ENCODE results near the gene MAGI2. TPM values are rescaled to one million over a fixed set of nuclear protein-coding genes. Genes with fewer than 3 reads are reported as not detected.

The MAGI2 gene
- total RNA-seq, 1 donor from 2014 or later, result 11.4 TPM

DNA sequence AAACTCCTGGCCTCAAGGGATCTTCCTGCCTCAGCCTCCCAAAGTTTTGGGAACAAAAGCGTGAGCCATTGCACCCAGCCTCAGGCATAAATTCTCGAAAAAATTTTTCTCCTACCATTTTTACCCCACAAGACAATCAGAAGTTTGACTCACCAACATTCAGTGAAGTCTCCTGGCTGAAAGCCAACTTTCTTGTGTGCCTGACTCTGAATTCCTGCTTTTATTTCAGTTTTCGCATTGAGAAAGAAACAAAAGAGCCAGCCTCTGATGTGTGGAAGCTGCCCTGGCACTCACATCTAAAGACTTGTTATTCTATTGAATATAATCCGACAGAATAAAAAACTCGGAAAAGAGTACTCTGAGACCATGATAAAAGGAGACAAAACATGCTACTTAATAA is 402.9 kb downstream of the MAGI2 start:
- Mint-ChIP-seq H3K36me3 (ENCODE audit: insufficient read depth) (peaks cover 5% of the 10 kb centered on the region), H3K4me1 (ENCODE audit: low read depth) (peaks cover 2% of the 10 kb centered on the region), H3K27ac (no peak overlapping the region), H3K9me3 (ENCODE audit: low read depth) (peaks cover 11% of the 10 kb centered on the region), H3K27me3 (no peaks in the 10 kb centered on the region), H3K4me3 (ENCODE audit: low read depth) (no peak overlapping the region)
- no peak for DNase-seq (ENCODE audit: low spot score, unreplicated experiment)
- TF ChIP-seq, protein P1, sequence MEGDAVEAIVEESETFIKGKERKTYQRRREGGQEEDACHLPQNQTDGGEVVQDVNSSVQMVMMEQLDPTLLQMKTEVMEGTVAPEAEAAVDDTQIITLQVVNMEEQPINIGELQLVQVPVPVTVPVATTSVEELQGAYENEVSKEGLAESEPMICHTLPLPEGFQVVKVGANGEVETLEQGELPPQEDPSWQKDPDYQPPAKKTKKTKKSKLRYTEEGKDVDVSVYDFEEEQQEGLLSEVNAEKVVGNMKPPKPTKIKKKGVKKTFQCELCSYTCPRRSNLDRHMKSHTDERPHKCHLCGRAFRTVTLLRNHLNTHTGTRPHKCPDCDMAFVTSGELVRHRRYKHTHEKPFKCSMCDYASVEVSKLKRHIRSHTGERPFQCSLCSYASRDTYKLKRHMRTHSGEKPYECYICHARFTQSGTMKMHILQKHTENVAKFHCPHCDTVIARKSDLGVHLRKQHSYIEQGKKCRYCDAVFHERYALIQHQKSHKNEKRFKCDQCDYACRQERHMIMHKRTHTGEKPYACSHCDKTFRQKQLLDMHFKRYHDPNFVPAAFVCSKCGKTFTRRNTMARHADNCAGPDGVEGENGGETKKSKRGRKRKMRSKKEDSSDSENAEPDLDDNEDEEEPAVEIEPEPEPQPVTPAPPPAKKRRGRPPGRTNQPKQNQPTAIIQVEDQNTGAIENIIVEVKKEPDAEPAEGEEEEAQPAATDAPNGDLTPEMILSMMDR (IDR thresholded peaks at IDR 0.05; ENCODE audit: unreplicated experiment), result no peak

DNA sequence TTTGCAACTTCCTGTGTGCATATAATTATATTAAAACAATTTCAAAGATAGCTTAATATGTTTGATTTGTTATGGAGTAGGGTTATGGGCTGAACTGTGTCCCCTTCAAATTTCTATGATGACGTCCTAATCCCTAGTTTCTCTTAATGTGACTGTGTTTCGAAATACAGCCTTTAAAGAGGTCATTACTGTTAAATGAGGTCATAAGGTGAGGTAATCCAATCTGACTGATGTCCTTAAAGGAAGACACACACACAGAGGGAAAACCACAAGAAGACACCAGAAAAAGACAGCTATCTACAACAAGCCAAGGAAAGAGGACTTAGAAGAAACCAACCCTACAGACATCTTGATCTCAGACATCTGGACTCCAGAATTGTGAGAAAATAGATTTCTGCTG is 407.4 kb downstream of the MAGI2 start:
- Mint-ChIP-seq H3K9me3 (ENCODE audit: low read depth) (peaks cover 3% of the 10 kb centered on the region), H3K36me3 (ENCODE audit: insufficient read depth) (peaks cover 2% of the 10 kb centered on the region), H3K27ac (no peak overlapping the region), H3K4me1 (ENCODE audit: low read depth) (no peaks in the 10 kb centered on the region), H3K4me3 (ENCODE audit: low read depth) (no peak overlapping the region), H3K27me3 (no peaks in the 10 kb centered on the region)
- DNase-seq (ENCODE audit: low spot score, unreplicated experiment), result no peak
- TF ChIP-seq, protein P1 (IDR thresholded peaks at IDR 0.05; ENCODE audit: unreplicated experiment), result no peak

DNA sequence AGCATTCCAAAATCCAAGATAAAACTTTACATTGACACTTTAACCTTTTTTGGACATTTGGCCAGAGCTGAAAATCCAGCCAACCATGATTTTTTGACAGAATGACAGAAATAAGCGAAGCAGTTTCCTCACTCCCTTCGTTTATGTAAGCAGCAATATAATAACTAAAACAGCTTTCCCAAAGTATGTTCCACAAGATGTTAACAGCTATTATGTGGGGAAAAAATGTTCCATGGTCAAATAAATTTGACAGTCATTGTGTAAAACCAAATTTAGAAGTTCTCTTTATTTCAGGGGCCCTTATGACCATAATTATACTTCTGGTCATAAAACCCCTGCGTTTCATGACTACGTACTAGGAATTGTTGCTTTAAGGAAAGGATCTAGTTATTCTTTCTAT is 416.5 kb downstream of the MAGI2 start:
- no peaks in the 10 kb centered on the region for H3K36me3 Mint-ChIP-seq (ENCODE audit: insufficient read depth)

DNA sequence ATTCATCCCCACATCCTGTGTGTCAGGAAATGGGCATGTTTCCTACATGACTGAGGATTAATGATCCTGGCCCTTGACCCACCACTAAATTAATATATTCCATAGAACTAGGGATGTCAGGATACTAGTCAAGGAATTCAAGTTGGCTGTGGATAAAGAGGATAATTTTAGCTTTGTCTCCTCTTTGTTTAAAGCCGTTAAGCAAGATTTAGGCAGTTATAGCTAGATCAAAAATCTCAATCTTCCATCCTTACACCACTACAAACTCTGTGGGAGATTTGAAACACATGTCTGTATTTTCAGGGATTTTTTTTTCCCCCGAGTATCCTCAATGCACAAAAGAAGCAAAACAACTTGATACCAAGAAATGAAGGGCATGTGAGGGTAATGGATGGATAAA is 417.1 kb downstream of the MAGI2 start:
- Mint-ChIP-seq H3K4me3 (ENCODE audit: low read depth) (no peak overlapping the region), H3K27me3 (no peaks in the 10 kb centered on the region), H3K9me3 (ENCODE audit: low read depth) (no peaks in the 10 kb centered on the region), H3K27ac (no peak overlapping the region), H3K4me1 (ENCODE audit: low read depth) (no peaks in the 10 kb centered on the region), H3K36me3 (ENCODE audit: insufficient read depth) (no peaks in the 10 kb centered on the region)
- no peak for DNase-seq (ENCODE audit: low spot score, unreplicated experiment)
- TF ChIP-seq, protein P1 (IDR thresholded peaks at IDR 0.05; ENCODE audit: unreplicated experiment), result no peak

More for the DNA sequence above, 416.5 kb downstream of the MAGI2 start:
- no peak overlapping the region for H3K27ac Mint-ChIP-seq
- TF ChIP-seq, protein P1 (IDR thresholded peaks at IDR 0.05; ENCODE audit: unreplicated experiment), result no peak
- H3K4me1 Mint-ChIP-seq (ENCODE audit: low read depth), result no peaks in the 10 kb centered on the region
- no peak for DNase-seq (ENCODE audit: low spot score, unreplicated experiment)
- no peak overlapping the region for H3K4me3 Mint-ChIP-seq (ENCODE audit: low read depth)
- no peaks in the 10 kb centered on the region for H3K27me3 Mint-ChIP-seq
- H3K9me3 Mint-ChIP-seq (ENCODE audit: low read depth), result no peaks in the 10 kb centered on the region

DNA sequence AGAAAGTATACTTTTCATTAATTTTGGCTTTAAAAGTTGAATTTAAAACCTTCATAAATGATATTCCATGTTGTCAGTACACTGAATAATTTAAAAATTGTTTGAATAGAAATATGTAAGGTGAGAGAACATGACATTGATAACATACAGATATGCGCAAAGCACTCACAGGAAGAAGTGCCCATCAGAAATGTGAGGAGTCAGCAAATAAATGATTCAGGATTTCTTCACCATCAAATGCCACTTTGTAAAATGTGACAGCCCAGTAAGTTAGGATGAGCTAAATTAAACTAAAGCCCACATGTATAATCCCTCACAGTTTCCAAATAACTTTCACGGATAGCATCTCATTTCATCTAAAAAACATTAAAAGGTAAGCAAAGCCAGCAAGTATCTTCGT is 417.6 kb downstream of the MAGI2 start:
- TF ChIP-seq, protein P1 (IDR thresholded peaks at IDR 0.05; ENCODE audit: unreplicated experiment), result no peak

More for the DNA sequence above, 417.6 kb downstream of the MAGI2 start:
- Mint-ChIP-seq H3K9me3 (ENCODE audit: low read depth) (no peaks in the 10 kb centered on the region), H3K4me3 (ENCODE audit: low read depth) (no peak overlapping the region), H3K4me1 (ENCODE audit: low read depth) (no peaks in the 10 kb centered on the region), H3K27me3 (no peaks in the 10 kb centered on the region), H3K27ac (no peak overlapping the region), H3K36me3 (ENCODE audit: insufficient read depth) (no peaks in the 10 kb centered on the region)
- DNase-seq (ENCODE audit: low spot score, unreplicated experiment), result no peak
